NCI-H82 (cell line): ENCODE data around the gene FAM185A.
"Not testable (repeated sequence)": the region's sequence is repeated elsewhere in the genome, so short reads cannot be mapped to it uniquely, and the experiment has no call there.

ENCODE experiments used
- DNase-seq: peaks from one replicate; lab custom pipeline; 2025; lab: John Stamatoyannopoulos, UW

Gene FAM185A

DNA sequence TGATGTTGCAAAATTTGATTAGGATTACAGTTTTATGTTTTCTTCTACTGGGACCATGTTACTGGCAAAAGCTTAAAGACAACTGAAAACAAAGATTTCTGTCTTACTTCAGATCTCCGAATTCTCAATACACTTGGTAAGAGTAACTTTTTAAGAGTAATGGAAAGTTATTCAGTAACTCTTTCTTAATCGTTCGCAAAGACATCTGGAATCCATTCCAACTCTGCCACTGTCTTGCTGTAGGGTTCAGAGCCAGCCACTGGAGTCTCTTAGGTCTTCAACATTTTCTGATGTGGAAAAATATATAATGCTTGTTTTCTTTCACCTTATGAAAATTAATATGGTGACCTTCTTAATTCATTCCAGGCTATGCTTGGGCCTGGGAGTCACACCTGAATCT, 29.9 kb downstream of the FAM185A start:
- DNase-seq: not testable (repeated sequence)

GRCh38 chr7:102780926-102781325, 32.1 kb downstream of the FAM185A start:
- not testable (repeated sequence) for DNase-seq

DNA sequence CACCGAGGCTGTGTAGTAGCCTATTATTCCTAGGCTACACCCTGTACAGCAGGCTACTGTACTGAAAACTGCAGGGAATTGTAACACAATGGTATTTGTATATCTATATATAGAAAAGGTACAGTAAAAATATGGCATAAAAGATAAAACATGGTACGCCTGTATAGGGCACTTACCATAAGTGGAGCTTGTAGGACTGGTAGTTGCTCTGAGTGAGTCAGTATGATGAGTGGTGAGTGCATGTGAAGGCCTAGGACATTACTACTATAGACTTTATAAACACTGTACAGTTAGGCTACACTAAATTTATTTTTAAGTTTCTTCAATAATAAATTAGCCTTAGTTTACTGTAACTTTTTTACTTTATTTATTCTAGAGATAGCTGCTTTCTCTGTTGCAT, 40.0 kb downstream of the FAM185A start:
- DNase-seq: not testable (repeated sequence)

DNA sequence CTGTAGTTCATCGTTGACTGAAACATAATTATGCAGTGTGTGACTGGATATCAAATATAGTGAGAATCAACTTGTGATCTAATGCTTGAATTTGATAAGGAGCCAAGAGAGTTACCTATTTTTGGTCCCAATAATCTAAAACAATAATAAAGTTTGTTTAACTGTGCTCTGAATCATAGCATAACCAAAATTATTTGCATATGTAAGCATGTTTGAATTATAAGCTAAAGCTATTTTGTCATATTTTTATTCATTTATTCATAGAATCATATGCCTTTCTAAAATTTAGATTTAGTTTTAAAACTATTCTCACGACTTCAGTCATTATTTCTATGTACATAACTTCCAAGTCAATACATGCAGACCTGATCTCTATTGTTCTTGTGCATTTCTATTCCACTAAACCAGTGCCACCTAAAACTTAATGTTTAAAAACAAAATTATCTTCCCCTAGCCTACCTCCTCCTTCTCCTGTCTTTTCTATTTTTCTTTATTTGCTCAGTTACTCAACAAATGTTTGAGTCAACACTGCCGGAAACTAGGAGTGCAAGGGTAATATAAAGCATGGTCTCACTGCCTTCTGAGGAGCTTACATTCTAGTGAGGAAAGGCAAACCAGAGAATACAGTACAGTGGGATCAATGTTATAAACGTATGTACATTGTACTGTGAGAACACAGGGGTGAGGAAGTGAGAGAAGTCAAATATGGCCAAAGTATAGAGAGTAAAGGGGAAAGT, 41.7 kb downstream of the FAM185A start:
- not testable (repeated sequence) for DNase-seq

GRCh38 chr7:102791367-102791766, 42.6 kb downstream of the FAM185A start:
- DNase-seq: not testable (repeated sequence)

DNA sequence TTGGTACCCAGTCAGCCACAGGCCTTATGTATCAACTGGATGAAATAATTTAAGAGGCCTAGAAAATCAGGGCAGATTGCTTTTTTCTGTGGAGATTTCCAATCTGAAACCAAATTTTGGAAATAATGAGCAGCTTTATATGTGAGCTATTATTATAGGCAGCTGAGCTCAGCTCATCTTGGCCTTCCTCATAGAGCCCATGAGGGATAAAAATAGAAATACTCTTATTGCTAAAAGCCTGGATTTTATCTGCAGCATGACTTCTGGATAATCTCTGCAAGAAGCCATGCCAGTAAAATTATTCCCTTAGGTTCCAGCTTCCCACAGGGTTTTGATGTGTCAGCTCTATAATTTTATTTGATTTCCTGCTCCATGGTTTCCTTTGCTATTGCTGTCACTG, 43.0 kb downstream of the FAM185A start:
- DNase-seq: not testable (repeated sequence)

DNA sequence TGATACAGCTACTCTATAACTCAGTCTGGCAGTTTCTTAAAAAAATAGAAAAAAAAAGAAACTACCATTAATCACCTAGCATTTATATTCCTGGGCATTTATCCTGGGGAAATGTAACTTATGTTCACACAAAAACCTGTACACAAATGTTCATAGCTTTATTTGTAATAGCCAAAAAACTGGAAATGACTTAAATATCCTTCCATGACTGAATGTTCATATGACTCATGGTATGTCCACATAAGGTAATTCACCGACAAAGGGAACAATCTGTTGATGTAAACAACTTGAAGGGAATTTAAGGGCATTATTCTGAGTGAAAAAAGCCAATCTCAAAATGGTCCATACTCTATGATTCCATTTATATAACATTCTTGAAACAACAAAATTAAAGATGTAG, 45.8 kb downstream of the FAM185A start:
- not testable (repeated sequence) for DNase-seq

- not testable (repeated sequence) for DNase-seq
Observed at GRCh38 chr7:102795987-102796595, 47.3 kb downstream of the FAM185A start.

DNA sequence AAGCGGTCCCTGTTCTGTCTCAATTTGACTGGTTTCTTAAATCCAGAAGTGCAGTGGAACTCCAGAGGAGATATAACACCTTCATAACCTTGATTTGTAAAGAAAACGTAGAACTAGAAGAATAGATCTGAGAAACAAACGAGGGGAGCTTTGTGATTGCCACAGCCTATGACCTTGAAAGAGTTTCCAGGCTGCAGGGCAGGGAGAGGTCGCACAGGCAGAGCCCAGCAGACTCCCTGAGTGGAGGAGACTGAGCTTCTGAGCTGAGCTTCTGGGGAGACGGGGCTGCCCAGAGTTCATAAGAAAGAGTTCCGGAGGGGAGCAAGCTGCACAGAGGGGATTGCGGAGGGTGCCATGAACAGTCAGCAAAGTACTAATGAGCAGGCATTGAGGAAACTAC, 57.8 kb downstream of the FAM185A start:
- no peak for DNase-seq

GRCh38 chr7:102810916-102811315, 62.1 kb downstream of the FAM185A start:
- no peak for DNase-seq

GRCh38 chr7:102811942-102812678, 63.3 kb downstream of the FAM185A start:
- no peak for DNase-seq

GRCh38 chr7:102813191-102814024, 64.6 kb downstream of the FAM185A start:
- DNase-seq: no peak

GRCh38 chr7:102814025-102814471, 65.2 kb downstream of the FAM185A start:
- DNase-seq: no peak

DNA sequence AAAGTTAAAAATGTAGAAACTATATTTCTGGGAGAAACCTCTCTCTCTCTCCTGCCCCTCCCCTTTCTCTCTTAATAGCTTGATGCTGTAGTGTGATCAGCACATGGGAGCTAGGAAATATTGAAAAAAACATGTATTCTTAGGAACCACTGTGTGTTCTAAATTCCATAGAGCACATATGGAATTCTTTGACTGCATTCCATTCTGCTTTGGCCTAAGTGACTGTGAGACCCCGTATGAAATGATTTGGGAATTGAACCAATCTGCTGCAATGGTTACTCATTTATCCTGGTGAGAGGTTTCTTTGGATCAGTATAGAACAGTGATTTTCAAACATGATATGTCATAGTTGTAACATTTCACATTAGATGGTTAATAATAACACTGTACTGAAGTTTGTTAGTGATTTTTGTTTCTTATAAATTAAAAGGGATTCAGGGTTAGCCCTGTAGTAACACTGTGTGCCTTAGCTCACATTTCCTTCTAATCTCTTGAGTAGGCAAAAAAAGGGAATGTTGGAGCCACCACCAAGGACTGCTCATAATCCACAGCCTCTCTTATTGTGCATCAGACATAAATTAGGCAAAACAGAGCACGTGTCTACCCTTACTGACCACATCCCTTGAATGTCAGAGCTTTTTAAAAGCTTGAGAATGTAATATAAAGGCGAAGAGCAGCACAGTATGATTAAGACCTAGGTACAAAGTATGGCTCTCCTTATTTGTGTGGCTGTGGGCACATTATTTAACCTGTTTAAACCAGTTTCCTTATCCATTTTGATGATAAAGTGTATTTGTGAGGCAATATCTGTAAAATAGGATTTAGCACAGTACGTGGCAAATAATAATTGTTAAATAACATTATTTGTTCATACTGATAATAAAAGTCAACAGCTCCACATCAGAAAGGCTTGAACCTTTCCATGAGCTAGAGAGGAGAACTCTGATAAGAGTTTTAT, 69.1 kb downstream of the FAM185A start:
- no peak for DNase-seq

DNA sequence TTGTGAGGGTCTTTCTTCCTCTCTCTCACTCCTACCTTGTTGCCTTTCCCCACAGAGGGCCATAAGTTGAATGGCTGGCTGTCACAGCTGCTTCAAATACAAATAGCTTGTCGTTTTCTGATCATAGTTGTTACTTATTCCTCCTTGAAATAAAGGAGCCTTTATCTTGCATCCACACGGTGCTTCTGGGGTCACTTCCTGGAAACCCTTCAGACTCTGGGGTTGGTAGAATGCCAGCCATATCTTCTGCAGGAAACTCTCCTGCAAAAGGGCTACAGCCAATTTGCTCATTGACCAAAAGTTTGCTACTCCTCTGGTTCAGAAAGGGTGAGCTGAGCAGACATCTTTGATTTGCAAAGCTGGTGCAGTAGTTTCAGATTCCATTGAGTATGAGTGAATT, 70.4 kb downstream of the FAM185A start:
- DNase-seq: no peak

- peak; percentile 45 for DNase-seq
Observed at GRCh38 chr7:102821994-102822747, 73.4 kb downstream of the FAM185A start.

- no peak for DNase-seq
Observed at GRCh38 chr7:102823390-102824119, 74.8 kb downstream of the FAM185A start.

DNA sequence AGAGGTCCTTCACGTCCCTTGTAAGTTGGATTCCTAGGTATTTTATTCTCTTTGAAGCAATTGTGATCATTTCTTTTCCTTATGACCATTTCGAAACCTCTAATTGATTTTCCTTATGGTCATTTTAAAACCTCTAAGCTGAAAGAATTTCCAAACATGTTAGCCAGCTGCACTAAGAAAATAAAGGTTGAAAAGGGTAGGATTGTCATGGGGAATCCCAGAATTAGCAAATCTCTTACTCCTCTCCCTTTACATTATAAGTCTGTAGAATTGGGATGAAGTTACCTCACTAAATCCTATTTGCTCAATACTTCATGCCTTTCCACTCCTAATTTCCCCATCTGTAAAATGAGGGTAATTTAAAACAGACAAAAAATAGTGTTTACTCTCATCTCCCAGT, 79.5 kb downstream of the FAM185A start:
- no peak for DNase-seq

- no peak for DNase-seq
Observed at GRCh38 chr7:102829075-102829474, 80.3 kb downstream of the FAM185A start.
